HL-60 (cell line): ENCODE data around the gene RABEPK.

Experiments
- CTCF ChIP-seq: IDR thresholded peaks from one replicate; pipeline ENCODE4 v1.5.1; 2011; ENCODE audit warnings: low read length, control low read depth, inconsistent platforms; ENCODE audit not compliant: insufficient read depth
- REST ChIP-seq: IDR thresholded peaks from 2 replicates; pipeline ENCODE4 v1.6.1; 2012; ENCODE audit warnings: low read depth; ENCODE audit not compliant: insufficient replicate concordance

GRCh38 chr9:125277411-125277810 is 77.1 kb downstream of the RABEPK start:
- TF ChIP-seq CTCF (no peak), REST (no peak)
